ENCODE measurements around the gene GPR55.

GPR55 gene

DNA sequence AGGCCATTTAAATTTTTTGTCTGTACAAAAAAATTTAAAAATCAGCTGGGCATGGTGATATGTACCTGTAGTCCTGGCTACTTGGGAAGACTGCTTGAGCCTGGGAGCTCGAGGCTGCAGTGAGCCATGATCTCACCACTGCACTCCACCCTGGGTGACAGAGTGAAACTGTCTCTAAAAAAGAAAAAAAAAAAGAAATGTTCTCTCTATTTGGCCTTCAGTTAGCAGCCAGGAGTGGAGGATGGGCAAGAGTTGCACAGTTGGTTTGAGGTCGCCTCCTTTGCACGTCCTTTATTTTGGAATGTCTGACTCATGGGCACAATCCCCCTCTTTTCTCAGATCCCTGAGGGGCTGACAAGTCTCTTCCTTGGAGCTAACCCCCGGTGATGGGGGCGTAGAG lies 34.0 kb downstream of the GPR55 start:
- no peaks in the 10 kb centered on the region for H3K36me3 ChIP-seq (ENCODE audit: control insufficient read depth, insufficient read depth, low read length)
- no CpG with 5 or more reads among the region's 5 CpGs for WGBS (ENCODE audit: insufficient coverage, insufficient read length)
- H3K4me3 ChIP-seq (ENCODE audit: low read length), result no peak overlapping the region
- no peak overlapping the region for H3K27ac ChIP-seq (ENCODE audit: low read length)
- H3K9me3 ChIP-seq (ENCODE audit: control insufficient read depth, insufficient read depth, low read length), result no peaks in the 10 kb centered on the region
- H3K4me1 ChIP-seq (ENCODE audit: control insufficient read depth, insufficient read depth, low read length), result peaks cover 11% of the 10 kb centered on the region
- DNase-seq (ENCODE audit: low read depth, low spot score), result no peak
- no peaks in the 10 kb centered on the region for H3K27me3 ChIP-seq (ENCODE audit: control insufficient read depth, insufficient read depth, low read length)

DNA sequence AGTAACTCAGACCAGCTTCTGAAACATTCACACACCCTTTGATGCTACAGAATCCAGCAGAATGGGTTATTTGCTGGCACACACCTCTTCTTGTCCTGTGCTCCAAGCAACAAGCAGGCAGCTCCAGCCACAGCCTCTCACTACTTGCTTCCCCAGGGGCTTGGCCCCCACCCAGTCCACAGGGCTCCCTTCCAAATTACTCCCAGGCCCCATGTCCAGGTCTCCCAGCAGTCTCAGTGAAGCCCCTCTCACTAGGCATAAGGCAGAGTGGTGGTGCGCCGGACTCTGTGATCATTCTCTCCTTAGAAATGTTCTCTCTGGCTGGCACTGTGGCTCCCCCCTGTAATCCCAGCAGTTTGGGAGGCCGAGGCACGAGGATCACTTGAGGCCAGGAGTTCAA lies 34.4 kb downstream of the GPR55 start:
- Histone ChIP-seq H3K4me1 (ENCODE audit: control insufficient read depth, insufficient read depth, low read length) (peaks cover 14% of the 10 kb centered on the region), H3K9me3 (ENCODE audit: control insufficient read depth, insufficient read depth, low read length) (no peaks in the 10 kb centered on the region), H3K36me3 (ENCODE audit: control insufficient read depth, insufficient read depth, low read length) (no peaks in the 10 kb centered on the region), H3K27ac (ENCODE audit: low read length) (no peak overlapping the region), H3K27me3 (ENCODE audit: control insufficient read depth, insufficient read depth, low read length) (no peaks in the 10 kb centered on the region), H3K4me3 (ENCODE audit: low read length) (no peak overlapping the region)
- WGBS (ENCODE audit: insufficient coverage, insufficient read length), result no CpG with 5 or more reads among the region's 4 CpGs
- no peak for DNase-seq (ENCODE audit: low read depth, low spot score)

DNA sequence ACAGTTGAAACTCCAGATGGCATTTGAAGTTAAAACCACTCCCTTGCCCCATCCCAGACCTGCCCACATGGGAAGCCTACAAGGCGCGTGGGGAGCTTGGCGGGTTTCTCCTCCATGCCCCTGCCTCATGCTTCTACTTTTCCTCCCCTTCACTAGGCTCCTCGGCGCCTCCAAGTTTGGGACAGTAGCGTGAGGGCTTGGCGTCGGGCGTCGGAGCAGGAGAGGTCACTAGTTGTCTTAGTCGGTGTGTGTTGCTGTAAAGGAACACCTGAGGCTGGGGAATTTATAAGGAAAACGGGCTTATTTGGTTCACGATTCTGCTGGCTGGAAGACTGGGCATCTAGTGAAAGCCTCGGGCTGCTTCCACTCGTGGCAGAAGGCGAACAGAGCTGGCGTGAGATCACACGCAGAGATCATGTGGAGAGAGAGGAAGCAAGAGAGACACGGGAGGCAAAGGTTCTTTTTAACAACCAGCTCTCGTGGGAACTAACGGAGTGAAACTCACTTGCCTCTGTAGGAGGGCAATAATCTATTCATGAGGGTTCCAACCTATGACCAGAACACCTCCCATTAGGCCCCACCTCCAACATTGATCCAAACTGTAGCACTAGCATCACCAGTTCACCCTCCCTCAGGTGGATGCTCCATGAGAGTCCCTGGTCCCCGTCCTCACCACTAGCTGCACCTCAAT lies 35.0 kb downstream of the GPR55 start:
- Histone ChIP-seq H3K27me3 (ENCODE audit: control insufficient read depth, insufficient read depth, low read length) (no peaks in the 10 kb centered on the region), H3K4me1 (ENCODE audit: control insufficient read depth, insufficient read depth, low read length) (peaks cover 14% of the 10 kb centered on the region), H3K9me3 (ENCODE audit: control insufficient read depth, insufficient read depth, low read length) (no peaks in the 10 kb centered on the region), H3K27ac (ENCODE audit: low read length) (no peak overlapping the region), H3K4me3 (ENCODE audit: low read length) (no peak overlapping the region), H3K36me3 (ENCODE audit: control insufficient read depth, insufficient read depth, low read length) (no peaks in the 10 kb centered on the region)
- DNase-seq (ENCODE audit: low read depth, low spot score), result no peak
- no CpG with 5 or more reads among the region's 22 CpGs for WGBS (ENCODE audit: insufficient coverage, insufficient read length)

DNA sequence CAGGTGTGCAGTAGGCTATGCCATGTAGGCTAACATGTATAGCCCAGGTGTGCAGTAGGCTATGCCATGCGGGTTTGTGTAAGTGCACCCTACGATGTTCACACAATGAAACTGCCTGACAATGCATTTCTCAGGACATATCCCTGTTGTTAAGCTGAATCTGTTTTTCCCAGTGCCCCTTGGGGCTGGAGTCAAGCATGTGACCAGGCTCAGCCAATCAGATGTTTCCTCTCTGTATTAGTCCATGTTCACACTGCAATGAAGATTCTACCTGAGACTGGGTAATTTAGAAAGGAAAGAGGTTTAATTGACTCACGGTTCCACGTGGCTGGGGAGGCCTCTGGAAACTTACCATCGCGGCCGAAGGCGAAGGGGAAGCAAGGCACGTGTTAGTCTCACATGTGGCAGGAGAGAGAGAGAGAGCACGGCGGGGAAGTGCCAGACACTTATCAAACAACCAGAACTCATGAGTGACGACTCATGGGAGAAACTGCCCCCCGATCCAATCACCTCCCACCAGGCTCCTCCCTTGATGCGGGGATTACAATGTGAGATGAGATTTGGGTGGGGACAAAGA lies 36.1 kb downstream of the GPR55 start:
- Histone ChIP-seq H3K27me3 (ENCODE audit: control insufficient read depth, insufficient read depth, low read length) (no peaks in the 10 kb centered on the region), H3K4me3 (ENCODE audit: low read length) (no peak overlapping the region), H3K4me1 (ENCODE audit: control insufficient read depth, insufficient read depth, low read length) (peaks cover 14% of the 10 kb centered on the region), H3K27ac (ENCODE audit: low read length) (no peak overlapping the region), H3K36me3 (ENCODE audit: control insufficient read depth, insufficient read depth, low read length) (no peaks in the 10 kb centered on the region), H3K9me3 (ENCODE audit: control insufficient read depth, insufficient read depth, low read length) (no peaks in the 10 kb centered on the region)
- whole genome bisulfite sequencing (ENCODE audit: insufficient coverage, insufficient read length), result no CpG with 5 or more reads among the region's 14 CpGs
- no peak for DNase-seq (ENCODE audit: low read depth, low spot score)

DNA sequence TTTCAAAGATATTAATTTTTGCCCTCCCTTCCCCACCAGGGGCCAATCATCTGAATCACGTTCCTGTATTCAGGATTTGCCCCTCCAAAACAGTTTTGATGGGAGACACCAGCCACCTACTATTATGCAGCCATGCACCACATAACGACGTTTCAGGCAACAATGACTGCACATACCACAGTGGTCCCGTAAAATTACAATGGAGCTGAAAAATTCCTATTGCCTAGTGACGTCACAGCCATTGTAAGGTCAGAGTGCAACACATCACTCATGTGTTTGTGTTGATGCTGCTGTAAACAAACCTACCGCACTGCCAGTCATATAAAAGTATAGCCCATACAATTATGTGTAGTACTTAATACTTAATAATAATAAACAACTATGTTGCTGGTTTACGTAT lies 37.7 kb downstream of the GPR55 start:
- no CpG with 5 or more reads among the region's 7 CpGs for WGBS (ENCODE audit: insufficient coverage, insufficient read length)
- no peaks in the 10 kb centered on the region for H3K9me3 ChIP-seq (ENCODE audit: control insufficient read depth, insufficient read depth, low read length)
- peaks cover 7% of the 10 kb centered on the region for H3K4me1 ChIP-seq (ENCODE audit: control insufficient read depth, insufficient read depth, low read length)
- H3K27ac ChIP-seq (ENCODE audit: low read length), result no peak overlapping the region
- H3K36me3 ChIP-seq (ENCODE audit: control insufficient read depth, insufficient read depth, low read length), result no peaks in the 10 kb centered on the region
- no peak overlapping the region for H3K4me3 ChIP-seq (ENCODE audit: low read length)
- H3K27me3 ChIP-seq (ENCODE audit: control insufficient read depth, insufficient read depth, low read length), result no peaks in the 10 kb centered on the region
- DNase-seq (ENCODE audit: low read depth, low spot score), result no peak

DNA sequence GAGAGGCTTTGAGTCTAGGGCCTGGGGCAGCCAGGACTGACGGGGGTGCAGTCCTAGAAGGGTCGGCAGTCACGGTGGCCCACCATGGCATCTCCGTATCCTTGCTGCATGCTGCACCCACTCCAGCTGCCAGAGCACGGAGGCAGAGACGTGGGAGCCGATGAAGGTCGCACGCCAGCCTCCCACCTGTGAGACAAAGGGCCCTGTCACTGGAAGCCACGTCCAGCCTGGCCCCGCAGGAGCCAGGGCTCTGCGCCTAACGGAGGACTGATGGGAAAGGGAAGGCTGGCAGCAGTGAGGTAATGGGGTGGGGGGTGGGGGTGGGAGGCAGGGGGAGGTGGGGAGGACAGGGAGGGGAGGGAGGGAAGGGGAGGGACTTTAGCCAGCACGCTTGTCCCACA lies 38.4 kb downstream of the GPR55 start:
- H3K4me3 ChIP-seq (ENCODE audit: low read length), result no peak overlapping the region
- WGBS (ENCODE audit: insufficient coverage, insufficient read length), result no CpG with 5 or more reads among the region's 14 CpGs
- H3K4me1 ChIP-seq (ENCODE audit: control insufficient read depth, insufficient read depth, low read length), result peaks cover 9% of the 10 kb centered on the region
- no peak for DNase-seq (ENCODE audit: low read depth, low spot score)
- no peak overlapping the region for H3K27ac ChIP-seq (ENCODE audit: low read length)
- H3K9me3 ChIP-seq (ENCODE audit: control insufficient read depth, insufficient read depth, low read length), result no peaks in the 10 kb centered on the region
- no peaks in the 10 kb centered on the region for H3K36me3 ChIP-seq (ENCODE audit: control insufficient read depth, insufficient read depth, low read length)
- H3K27me3 ChIP-seq (ENCODE audit: control insufficient read depth, insufficient read depth, low read length), result no peaks in the 10 kb centered on the region

DNA sequence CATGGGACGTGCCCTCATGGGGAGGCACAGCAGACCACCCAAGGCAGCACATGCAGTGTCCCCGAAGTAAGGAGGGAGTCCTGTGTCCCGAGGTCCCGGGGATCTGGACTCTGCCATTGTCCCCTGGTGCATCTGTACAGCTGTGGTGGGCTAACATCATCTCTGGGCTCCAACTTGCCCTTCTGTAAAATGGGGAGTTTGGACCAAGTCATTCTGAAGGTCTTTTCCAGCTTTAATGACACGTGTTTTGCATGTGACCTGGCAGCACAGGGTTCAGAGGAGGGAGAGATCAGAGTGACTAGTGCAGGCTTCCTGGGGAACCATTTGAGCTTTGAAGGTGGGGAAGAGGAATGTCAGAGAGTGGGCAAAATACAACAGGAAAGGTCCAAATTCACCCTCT lies 38.8 kb downstream of the GPR55 start:
- Histone ChIP-seq H3K4me3 (ENCODE audit: low read length) (no peak overlapping the region), H3K36me3 (ENCODE audit: control insufficient read depth, insufficient read depth, low read length) (no peaks in the 10 kb centered on the region)

DNA sequence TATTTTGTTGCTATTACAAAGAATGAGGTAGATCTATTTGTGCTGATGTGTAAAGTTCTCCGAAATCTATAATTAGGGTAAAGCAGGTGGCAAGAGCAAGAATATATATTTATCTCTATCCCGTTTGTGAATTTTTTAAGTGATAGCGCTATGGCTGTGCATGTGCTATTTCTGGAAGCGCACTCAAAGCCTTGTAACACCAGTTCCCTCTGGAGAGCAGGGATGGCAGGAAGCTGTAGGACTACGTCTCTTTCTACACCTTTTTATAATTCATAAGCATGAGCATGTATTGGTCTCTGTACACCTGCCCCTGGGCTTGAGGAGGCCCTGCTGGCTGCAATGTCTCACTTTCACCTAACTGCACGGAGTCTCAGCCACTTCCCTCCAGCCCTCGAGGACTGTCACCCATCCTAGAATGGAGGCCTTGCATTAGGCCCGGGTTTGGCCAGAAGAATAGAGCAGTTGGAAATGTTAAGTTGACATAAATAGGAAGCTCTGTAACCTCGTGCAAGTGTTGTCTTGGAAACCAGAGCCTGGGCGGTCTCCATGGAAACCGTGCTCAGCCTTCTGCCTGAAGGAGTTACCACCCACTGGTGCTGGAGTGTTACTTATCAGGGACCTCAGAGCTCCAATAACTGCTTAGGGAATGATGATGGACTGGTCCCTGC lies 39.4 kb downstream of the GPR55 start:
- Histone ChIP-seq H3K4me1 (ENCODE audit: control insufficient read depth, insufficient read depth, low read length) (peaks cover 9% of the 10 kb centered on the region), H3K36me3 (ENCODE audit: control insufficient read depth, insufficient read depth, low read length) (no peaks in the 10 kb centered on the region), H3K27me3 (ENCODE audit: control insufficient read depth, insufficient read depth, low read length) (no peaks in the 10 kb centered on the region), H3K27ac (ENCODE audit: low read length) (no peak overlapping the region), H3K4me3 (ENCODE audit: low read length) (no peak overlapping the region), H3K9me3 (ENCODE audit: control insufficient read depth, insufficient read depth, low read length) (no peaks in the 10 kb centered on the region)
- WGBS (ENCODE audit: insufficient coverage, insufficient read length), result no CpG with 5 or more reads among the region's 11 CpGs
- DNase-seq (ENCODE audit: low read depth, low spot score), result no peak

More for the DNA sequence above, 38.8 kb downstream of the GPR55 start:
- no peak for DNase-seq (ENCODE audit: low read depth, low spot score)
- Histone ChIP-seq H3K27me3 (ENCODE audit: control insufficient read depth, insufficient read depth, low read length) (no peaks in the 10 kb centered on the region), H3K4me1 (ENCODE audit: control insufficient read depth, insufficient read depth, low read length) (peaks cover 9% of the 10 kb centered on the region), H3K27ac (ENCODE audit: low read length) (no peak overlapping the region), H3K9me3 (ENCODE audit: control insufficient read depth, insufficient read depth, low read length) (no peaks in the 10 kb centered on the region)
- WGBS (ENCODE audit: insufficient coverage, insufficient read length), result no CpG with 5 or more reads among the region's 5 CpGs

DNA sequence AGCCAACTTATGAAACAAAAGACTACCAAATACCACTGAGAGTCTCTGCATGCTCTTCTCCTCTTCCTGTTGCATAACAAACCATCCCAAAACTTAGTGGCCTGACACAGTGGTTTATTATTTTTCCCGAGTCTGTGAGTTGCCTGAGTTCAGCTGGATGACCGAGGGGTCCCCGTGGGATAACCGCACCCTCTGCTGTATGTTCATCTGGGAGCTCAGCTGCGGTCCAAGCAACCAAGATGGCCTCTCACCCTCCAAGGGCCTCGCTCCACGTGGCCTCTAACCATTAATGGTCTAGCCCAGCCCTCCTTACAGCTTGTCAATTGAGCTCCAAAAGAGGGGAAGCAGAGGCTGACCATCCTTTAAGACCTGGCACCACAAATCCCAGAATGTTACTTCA lies 43.2 kb downstream of the GPR55 start:
- WGBS (ENCODE audit: insufficient coverage, insufficient read length), result no CpG with 5 or more reads among the region's 7 CpGs
- DNase-seq (ENCODE audit: low read depth, low spot score), result no peak
- Histone ChIP-seq H3K4me1 (ENCODE audit: control insufficient read depth, insufficient read depth, low read length) (peaks cover 9% of the 10 kb centered on the region), H3K27ac (ENCODE audit: low read length) (no peak overlapping the region), H3K9me3 (ENCODE audit: control insufficient read depth, insufficient read depth, low read length) (no peaks in the 10 kb centered on the region), H3K36me3 (ENCODE audit: control insufficient read depth, insufficient read depth, low read length) (peaks cover 26% of the 10 kb centered on the region), H3K4me3 (ENCODE audit: low read length) (no peak overlapping the region), H3K27me3 (ENCODE audit: control insufficient read depth, insufficient read depth, low read length) (no peaks in the 10 kb centered on the region)

DNA sequence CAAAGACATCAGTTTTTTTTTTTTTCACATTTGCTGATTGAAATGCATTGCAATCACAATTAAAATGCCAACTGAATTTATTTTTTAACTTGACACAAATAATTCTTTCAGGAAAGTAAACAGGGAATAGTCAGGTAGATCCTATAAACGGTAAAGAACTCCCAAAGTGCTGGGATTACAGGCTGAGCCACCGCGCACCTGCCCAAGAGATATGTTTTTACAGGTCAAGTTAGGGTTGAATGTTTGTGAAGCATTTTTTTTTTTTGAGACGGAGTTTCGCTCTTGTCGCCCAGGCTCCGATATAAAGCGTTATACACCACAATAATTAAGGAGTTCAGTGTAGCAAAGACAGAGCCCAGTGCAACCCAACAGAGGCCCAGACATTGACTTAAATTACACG lies 45.2 kb downstream of the GPR55 start:
- Histone ChIP-seq H3K4me1 (ENCODE audit: control insufficient read depth, insufficient read depth, low read length) (peaks cover 1% of the 10 kb centered on the region; the same call in 1 of the 2 replicates), H3K36me3 (ENCODE audit: control insufficient read depth, insufficient read depth, low read length) (peaks cover 40% of the 10 kb centered on the region), H3K27me3 (ENCODE audit: control insufficient read depth, insufficient read depth, low read length) (no peaks in the 10 kb centered on the region), H3K9me3 (ENCODE audit: control insufficient read depth, insufficient read depth, low read length) (no peaks in the 10 kb centered on the region), H3K27ac (ENCODE audit: low read length) (no peak overlapping the region), H3K4me3 (ENCODE audit: low read length) (no peak overlapping the region)
- DNase-seq (ENCODE audit: low read depth, low spot score), result no peak
- WGBS (ENCODE audit: insufficient coverage, insufficient read length), result no CpG with 5 or more reads among the region's 9 CpGs

Data from iPS DF 6.9 (cell line).